HG02588 (cell line): ENCODE results near the gene INS.
"Not testable (repeated sequence)": the region's sequence is repeated elsewhere in the genome, so short reads cannot be mapped to it uniquely, and the experiment has no call there.

Experiments used
- ATAC-seq: cut with Tn5 transposase; IDR thresholded peaks from one replicate; pipeline ENCODE4 v1.9.1; 2021; ENCODE audit warnings: mild to moderate bottlenecking, moderate library complexity; ENCODE audit not compliant: unreplicated experiment

The INS gene

GRCh38 chr11:2135648-2136201 lies 25.3 kb downstream of the INS start:
- ATAC-seq = no peak

GRCh38 chr11:2135018-2135569 lies 25.9 kb downstream of the INS start:
- no peak for ATAC-seq

- no peak for ATAC-seq
Observed at GRCh38 chr11:2134022-2135010, 26.7 kb downstream of the INS start.

GRCh38 chr11:2133241-2134021 lies 27.6 kb downstream of the INS start:
- no peak for ATAC-seq

GRCh38 chr11:2132874-2133240 lies 28.2 kb downstream of the INS start:
- no peak for ATAC-seq

- no peak for ATAC-seq
Observed at GRCh38 chr11:2132246-2132645, 28.8 kb downstream of the INS start.

- ATAC-seq = no peak
Observed at GRCh38 chr11:2131371-2132236, 29.4 kb downstream of the INS start.

- ATAC-seq = no peak
Observed at GRCh38 chr11:2130881-2131352, 30.1 kb downstream of the INS start.

- ATAC-seq = no peak
Observed at GRCh38 chr11:2129699-2130366, 31.2 kb downstream of the INS start.

GRCh38 chr11:2129308-2129698 lies 31.7 kb downstream of the INS start:
- no peak for ATAC-seq

GRCh38 chr11:2128511-2129307 lies 32.3 kb downstream of the INS start:
- no peak for ATAC-seq

- no peak for ATAC-seq
Observed at GRCh38 chr11:2128130-2128510, 32.9 kb downstream of the INS start.

- ATAC-seq = no peak
Observed at GRCh38 chr11:2127482-2128129, 33.4 kb downstream of the INS start.

- no peak for ATAC-seq
Observed at GRCh38 chr11:2126520-2127085, 34.4 kb downstream of the INS start.

GRCh38 chr11:2124736-2125484 lies 36.1 kb downstream of the INS start:
- ATAC-seq = not testable (repeated sequence)

- no peak for ATAC-seq
Observed at GRCh38 chr11:2123628-2123960, 37.4 kb downstream of the INS start.

GRCh38 chr11:2122907-2123627 lies 37.9 kb downstream of the INS start:
- no peak for ATAC-seq
